Glutamatergic neuron (in vitro differentiated cells): ENCODE measurements around the gene TMEM242. TPM values are rescaled to one million over a fixed set of nuclear protein-coding genes. Genes with fewer than 3 reads are reported as not detected.

ENCODE experiments used
- DNase-seq: peaks from one replicate; pipeline ENCODE4 v3.0.0; 2022
- H3K27ac Mint-ChIP-seq: one replicate; pipeline ENCODE4 v1.8.0; 2020; ENCODE audit warnings: mild to moderate bottlenecking, mixed read lengths, inconsistent platforms; ENCODE audit not compliant: unreplicated experiment
- H3K27me3 Mint-ChIP-seq: one replicate; pipeline ENCODE4 v1.8.0; 2020; ENCODE audit warnings: mild to moderate bottlenecking, moderate library complexity, mixed read lengths, inconsistent platforms; ENCODE audit not compliant: unreplicated experiment
- H3K36me3 Mint-ChIP-seq: one replicate; pipeline ENCODE4 v1.8.0; 2020; ENCODE audit warnings: mild to moderate bottlenecking, mixed read lengths, inconsistent platforms; ENCODE audit not compliant: unreplicated experiment
- H3K4me1 Mint-ChIP-seq: one replicate; pipeline ENCODE4 v1.8.0; 2020; ENCODE audit warnings: mild to moderate bottlenecking, low read depth, mixed read lengths, inconsistent platforms; ENCODE audit not compliant: unreplicated experiment
- H3K4me3 Mint-ChIP-seq: one replicate; pipeline ENCODE4 v1.8.0; 2020; ENCODE audit warnings: mild to moderate bottlenecking, mixed read lengths, inconsistent platforms; ENCODE audit not compliant: unreplicated experiment
- H3K9me3 Mint-ChIP-seq: one replicate; pipeline ENCODE4 v1.8.0; 2020; ENCODE audit warnings: mild to moderate bottlenecking, moderate library complexity, mixed read lengths, inconsistent platforms; ENCODE audit not compliant: unreplicated experiment
- total RNA-seq: library from RNA; stranded (reverse); fragmentation: NEBNext Ultra II Directional; extraction: Animal tissue kit (Norgen Biotek cat#: 25700); gene quantifications from one replicate; pipeline ENCODE4 v1.2.1, GENCODE V29; 2021; ENCODE audit not compliant: unreplicated experiment
- TF ChIP-seq, protein P1 (sequence below): fragments of 200-600 bp; sonication (generic); IDR thresholded peaks from one replicate; pipeline ENCODE4 v1.5.0; 2021; ENCODE audit not compliant: partially characterized antibody, unreplicated experiment

Gene TMEM242
- total RNA-seq, 1 donor from 2014 or later = 19.7 TPM

GRCh38 chr6:157283330-157283898, 39.9 kb downstream of the TMEM242 start:
- no peak overlapping the region for H3K4me3 Mint-ChIP-seq
- no peak for DNase-seq
- H3K4me1 Mint-ChIP-seq = no peaks in the 10 kb centered on the region
- TF ChIP-seq, protein P1, sequence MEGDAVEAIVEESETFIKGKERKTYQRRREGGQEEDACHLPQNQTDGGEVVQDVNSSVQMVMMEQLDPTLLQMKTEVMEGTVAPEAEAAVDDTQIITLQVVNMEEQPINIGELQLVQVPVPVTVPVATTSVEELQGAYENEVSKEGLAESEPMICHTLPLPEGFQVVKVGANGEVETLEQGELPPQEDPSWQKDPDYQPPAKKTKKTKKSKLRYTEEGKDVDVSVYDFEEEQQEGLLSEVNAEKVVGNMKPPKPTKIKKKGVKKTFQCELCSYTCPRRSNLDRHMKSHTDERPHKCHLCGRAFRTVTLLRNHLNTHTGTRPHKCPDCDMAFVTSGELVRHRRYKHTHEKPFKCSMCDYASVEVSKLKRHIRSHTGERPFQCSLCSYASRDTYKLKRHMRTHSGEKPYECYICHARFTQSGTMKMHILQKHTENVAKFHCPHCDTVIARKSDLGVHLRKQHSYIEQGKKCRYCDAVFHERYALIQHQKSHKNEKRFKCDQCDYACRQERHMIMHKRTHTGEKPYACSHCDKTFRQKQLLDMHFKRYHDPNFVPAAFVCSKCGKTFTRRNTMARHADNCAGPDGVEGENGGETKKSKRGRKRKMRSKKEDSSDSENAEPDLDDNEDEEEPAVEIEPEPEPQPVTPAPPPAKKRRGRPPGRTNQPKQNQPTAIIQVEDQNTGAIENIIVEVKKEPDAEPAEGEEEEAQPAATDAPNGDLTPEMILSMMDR = no peak
- H3K27ac Mint-ChIP-seq = no peak overlapping the region
- peaks cover 5% of the 10 kb centered on the region for H3K27me3 Mint-ChIP-seq
- peaks cover 2% of the 10 kb centered on the region for H3K9me3 Mint-ChIP-seq
- H3K36me3 Mint-ChIP-seq = no peaks in the 10 kb centered on the region

DNA sequence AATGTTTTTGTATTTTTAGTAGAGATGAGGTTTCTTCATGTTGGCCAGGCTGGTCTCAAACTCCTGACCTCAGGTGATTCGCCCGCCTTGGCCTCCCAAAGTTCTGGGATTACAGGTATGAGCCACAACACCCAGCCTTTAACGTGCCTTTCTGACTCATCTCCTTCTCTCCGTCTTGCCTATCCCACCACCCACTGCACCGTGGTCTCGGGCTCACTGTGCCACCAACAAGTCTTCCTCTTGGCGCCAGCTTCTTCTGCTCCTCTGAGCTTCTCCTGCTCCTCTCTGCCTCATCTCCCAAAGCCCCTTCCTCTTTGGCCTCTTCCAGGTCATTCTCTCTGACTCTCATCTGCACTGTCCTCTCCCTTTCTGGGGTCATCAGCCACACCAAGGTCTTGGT, 41.0 kb downstream of the TMEM242 start:
- H3K4me3 Mint-ChIP-seq = no peak overlapping the region
- H3K27me3 Mint-ChIP-seq = peaks cover 5% of the 10 kb centered on the region
- TF ChIP-seq, protein P1 = no peak
- H3K4me1 Mint-ChIP-seq = no peaks in the 10 kb centered on the region
- H3K27ac Mint-ChIP-seq = no peak overlapping the region
- H3K36me3 Mint-ChIP-seq = no peaks in the 10 kb centered on the region
- DNase-seq = no peak
- H3K9me3 Mint-ChIP-seq = peaks cover 2% of the 10 kb centered on the region

GRCh38 chr6:157281570-157281969, 41.7 kb downstream of the TMEM242 start:
- no peak overlapping the region for H3K27ac Mint-ChIP-seq
- H3K36me3 Mint-ChIP-seq = no peaks in the 10 kb centered on the region
- no peak overlapping the region for H3K4me3 Mint-ChIP-seq
- H3K4me1 Mint-ChIP-seq = no peaks in the 10 kb centered on the region
- H3K9me3 Mint-ChIP-seq = peaks cover 2% of the 10 kb centered on the region
- TF ChIP-seq, protein P1 = no peak
- no peak for DNase-seq
- H3K27me3 Mint-ChIP-seq = peaks cover 2% of the 10 kb centered on the region

- Mint-ChIP-seq H3K36me3 (no peaks in the 10 kb centered on the region), H3K4me1 (no peaks in the 10 kb centered on the region), H3K27me3 (peaks cover 2% of the 10 kb centered on the region), H3K9me3 (peaks cover 2% of the 10 kb centered on the region), H3K4me3 (no peak overlapping the region), H3K27ac (no peak overlapping the region)
- DNase-seq = no peak
- TF ChIP-seq, protein P1 = no peak
Observed at GRCh38 chr6:157280947-157281346, 42.4 kb downstream of the TMEM242 start.

- H3K27ac Mint-ChIP-seq = no peak overlapping the region
- DNase-seq = no peak
- TF ChIP-seq, protein P1 = no peak
- H3K27me3 Mint-ChIP-seq = no peaks in the 10 kb centered on the region
- no peak overlapping the region for H3K4me3 Mint-ChIP-seq
- no peaks in the 10 kb centered on the region for H3K36me3 Mint-ChIP-seq
- H3K9me3 Mint-ChIP-seq = no peaks in the 10 kb centered on the region
- no peaks in the 10 kb centered on the region for H3K4me1 Mint-ChIP-seq
Observed at GRCh38 chr6:157280157-157280556, 43.2 kb downstream of the TMEM242 start.
